22Rv1 (cell line): Measurements from ENCODE around the gene CREB5.

ENCODE experiments used
- CTCF ChIP-seq: fragments of 450-650 bp; IDR thresholded peaks from 2 replicates; pipeline ENCODE4 v1.5.1; 2017; ENCODE audit warnings: mild to moderate bottlenecking
- ZFX ChIP-seq: fragments of 450-650 bp; IDR thresholded peaks from 2 replicates; pipeline ENCODE4 v1.6.1; 2017; ENCODE audit warnings: antibody characterized with exemption, borderline replicate concordance

- TF ChIP-seq CTCF (no peak), ZFX (no peak)
Observed at GRCh38 chr7:28779954-28780353, 367.6 kb downstream of the CREB5 start.
